ENCODE measurements around the gene SLC22A6. TPM values are rescaled to one million over a fixed set of nuclear protein-coding genes. Genes with fewer than 3 reads are reported as not detected.

SLC22A6 gene
- total and polyA plus RNA-seq, 10 donors = not detected

DNA sequence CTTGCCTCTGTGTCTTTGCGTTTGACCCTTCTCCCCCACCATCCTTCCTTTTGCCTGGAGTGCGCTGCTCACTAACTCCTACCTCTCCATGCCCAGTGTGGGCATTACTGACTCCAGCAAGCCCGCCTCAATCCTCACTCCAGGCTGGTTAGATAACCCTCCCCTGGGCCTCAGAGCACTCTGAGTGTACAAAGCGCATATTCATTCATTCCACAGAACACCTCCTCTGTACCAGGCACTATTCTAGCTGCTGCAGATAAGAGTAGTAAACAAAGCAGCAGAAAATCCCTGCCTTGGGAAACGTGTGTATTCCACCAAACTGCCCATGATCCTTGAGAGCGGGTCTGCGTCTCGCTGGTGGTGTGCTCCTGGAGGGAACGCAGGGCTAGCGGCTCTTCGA is 27.7 kb upstream of the SLC22A6 start:
- 82 to 88% (median 86%) methylated on average over 11 of the region's 11 CpGs for WGBS, 5 donors
- no peak for DNase-seq
- peaks cover 0 to 31% (median 0%) of the 10 kb centered on the region in 7 donors for H3K27me3 ChIP-seq (replicated peaks in 1 of 7)
- H3K4me1 ChIP-seq = no peaks in the 10 kb centered on the region
- H3K36me3 ChIP-seq = no peaks in the 10 kb centered on the region
- TF ChIP-seq, protein P1, sequence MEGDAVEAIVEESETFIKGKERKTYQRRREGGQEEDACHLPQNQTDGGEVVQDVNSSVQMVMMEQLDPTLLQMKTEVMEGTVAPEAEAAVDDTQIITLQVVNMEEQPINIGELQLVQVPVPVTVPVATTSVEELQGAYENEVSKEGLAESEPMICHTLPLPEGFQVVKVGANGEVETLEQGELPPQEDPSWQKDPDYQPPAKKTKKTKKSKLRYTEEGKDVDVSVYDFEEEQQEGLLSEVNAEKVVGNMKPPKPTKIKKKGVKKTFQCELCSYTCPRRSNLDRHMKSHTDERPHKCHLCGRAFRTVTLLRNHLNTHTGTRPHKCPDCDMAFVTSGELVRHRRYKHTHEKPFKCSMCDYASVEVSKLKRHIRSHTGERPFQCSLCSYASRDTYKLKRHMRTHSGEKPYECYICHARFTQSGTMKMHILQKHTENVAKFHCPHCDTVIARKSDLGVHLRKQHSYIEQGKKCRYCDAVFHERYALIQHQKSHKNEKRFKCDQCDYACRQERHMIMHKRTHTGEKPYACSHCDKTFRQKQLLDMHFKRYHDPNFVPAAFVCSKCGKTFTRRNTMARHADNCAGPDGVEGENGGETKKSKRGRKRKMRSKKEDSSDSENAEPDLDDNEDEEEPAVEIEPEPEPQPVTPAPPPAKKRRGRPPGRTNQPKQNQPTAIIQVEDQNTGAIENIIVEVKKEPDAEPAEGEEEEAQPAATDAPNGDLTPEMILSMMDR (IDR thresholded peaks at IDR 0.05 in 8 of 11, conservative IDR thresholded peaks at IDR 0.05 in 3 of 11) = no peak
- no peak for TF ChIP-seq POLR2AphosphoS5 (IDR thresholded peaks at IDR 0.05)
- no peak for TF ChIP-seq POLR2A (IDR thresholded peaks at IDR 0.05)
- intact Hi-C loops (cut with DNase I; ENCODE audit: low total_unique reads) = no loop called here
- no peak overlapping the region for H3K27ac ChIP-seq
- H3K9me3 ChIP-seq = no peaks in the 10 kb centered on the region
- no peak overlapping the region for H3K4me3 ChIP-seq

- TF ChIP-seq POLR2A (IDR thresholded peaks at IDR 0.05) (no peak), POLR2AphosphoS5 (IDR thresholded peaks at IDR 0.05) (no peak)
- TF ChIP-seq, protein P1 (IDR thresholded peaks at IDR 0.05 in 8 of 11, conservative IDR thresholded peaks at IDR 0.05 in 3 of 11) = no peak
- WGBS, 5 donors = 77 to 90% (median 77%) methylated on average over 5 of the region's 5 CpGs
- Histone ChIP-seq H3K27me3 (replicated peaks in 1 of 7) (peaks cover 0 to 16% (median 0%) of the 10 kb centered on the region in 7 donors), H3K36me3 (no peaks in the 10 kb centered on the region), H3K27ac (no peak overlapping the region), H3K4me3 (no peak overlapping the region), H3K4me1 (no peaks in the 10 kb centered on the region), H3K9me3 (no peaks in the 10 kb centered on the region)
- DNase-seq = no peak
- intact Hi-C loops (cut with DNase I; ENCODE audit: low total_unique reads) = no loop called here
These were observed 26.2 kb upstream of the SLC22A6 start for GRCh38 chr11:63010934-63011439.

- H3K9me3 ChIP-seq = no peaks in the 10 kb centered on the region
- H3K27ac ChIP-seq = no peak overlapping the region
- no peak for DNase-seq
- H3K4me3 ChIP-seq = no peak overlapping the region
- no peaks in the 10 kb centered on the region for H3K36me3 ChIP-seq
- no peaks in the 10 kb centered on the region for H3K4me1 ChIP-seq
- 66 to 86% (median 73%) methylated on average over 5 of the region's 5 CpGs for WGBS, 5 donors
- intact Hi-C loops (cut with DNase I; ENCODE audit: low total_unique reads) = no loop called here
- TF ChIP-seq, protein P1 (IDR thresholded peaks at IDR 0.05 in 8 of 11, conservative IDR thresholded peaks at IDR 0.05 in 3 of 11) = no peak
- no peak for TF ChIP-seq POLR2AphosphoS5 (IDR thresholded peaks at IDR 0.05)
- TF ChIP-seq POLR2A (IDR thresholded peaks at IDR 0.05) = no peak
- H3K27me3 ChIP-seq (replicated peaks in 1 of 7) = no peaks in the 10 kb centered on the region
These were observed 23.2 kb upstream of the SLC22A6 start for GRCh38 chr11:63007920-63008319.

GRCh38 chr11:63001456-63001855 is 16.7 kb upstream of the SLC22A6 start:
- no peak overlapping the region for H3K27ac ChIP-seq
- WGBS, 5 donors = 59 to 77% (median 70%) methylated on average over 9 of the region's 9 CpGs
- no peaks in the 10 kb centered on the region for H3K9me3 ChIP-seq
- TF ChIP-seq, protein P1 (IDR thresholded peaks at IDR 0.05 in 8 of 11, conservative IDR thresholded peaks at IDR 0.05 in 3 of 11) = no peak
- TF ChIP-seq POLR2AphosphoS5 (IDR thresholded peaks at IDR 0.05) = no peak
- no peak for TF ChIP-seq POLR2A (IDR thresholded peaks at IDR 0.05)
- H3K36me3 ChIP-seq = no peaks in the 10 kb centered on the region
- intact Hi-C loops (cut with DNase I; ENCODE audit: low total_unique reads) = no loop called here
- DNase-seq = no peak
- no peaks in the 10 kb centered on the region for H3K4me1 ChIP-seq
- H3K27me3 ChIP-seq (replicated peaks in 1 of 7) = peaks cover 0 to 35% (median 0%) of the 10 kb centered on the region in 7 donors
- no peak overlapping the region for H3K4me3 ChIP-seq

Measured in spleen (tissue), 11 donors.